Hepatocyte (in vitro differentiated cells): ENCODE results near the gene QARS1. TPM values are rescaled to one million over a fixed set of nuclear protein-coding genes. Genes with fewer than 3 reads are reported as not detected.

ENCODE experiments used
- DNase-seq: peaks from one replicate; pipeline ENCODE4 v3.0.0-alpha.2; 2016; ENCODE audit warnings: low spot score
- H2AFZ ChIP-seq: fragments of 200-600 bp; sonication (generic); 2 replicates; pipeline ENCODE4 v1.6.0; 2016; ENCODE audit warnings: antibody characterized with exemption, mild to moderate bottlenecking
- H3K27ac ChIP-seq: fragments of 200-600 bp; sonication (generic); 2 replicates; pipeline ENCODE4 v1.5.1; 2016; ENCODE audit warnings: mild to moderate bottlenecking
- H3K27me3 ChIP-seq: fragments of 200-600 bp; sonication (generic); 2 replicates; pipeline ENCODE4 v1.6.1; 2016
- H3K36me3 ChIP-seq: fragments of 200-600 bp; sonication (generic); replicated peaks from 2 replicates; pipeline ENCODE4 v1.5.1; 2016; ENCODE audit warnings: low read depth; ENCODE audit not compliant: insufficient read depth
- H3K4me1 ChIP-seq: fragments of 200-600 bp; sonication (generic); 2 replicates; pipeline ENCODE4 v1.5.1; 2016; ENCODE audit warnings: mild to moderate bottlenecking, moderate library complexity; ENCODE audit not compliant: insufficient read depth
- H3K4me2 ChIP-seq: fragments of 200-600 bp; sonication (generic); 2 replicates; pipeline ENCODE4 v1.6.0; 2016
- H3K4me3 ChIP-seq: fragments of 200-600 bp; sonication (generic); 2 replicates; pipeline ENCODE4 v1.5.1; 2016; ENCODE audit warnings: mild to moderate bottlenecking
- H3K79me2 ChIP-seq: fragments of 200-600 bp; sonication (generic); 2 replicates; pipeline ENCODE4 v1.6.0; 2017; ENCODE audit warnings: mild to moderate bottlenecking
- H3K9me2 ChIP-seq: fragments of 200-600 bp; sonication (generic); replicated peaks from 2 replicates; pipeline ENCODE4 v1.6.0; 2017; ENCODE audit warnings: mild to moderate bottlenecking; ENCODE audit not compliant: insufficient read depth
- H3K9me3 ChIP-seq: fragments of 200-600 bp; sonication (generic); 2 replicates; pipeline ENCODE4 v1.5.1; 2016; ENCODE audit warnings: low read depth, mild to moderate bottlenecking
- H4K20me1 ChIP-seq: fragments of 200-600 bp; sonication (generic); 2 replicates; pipeline ENCODE4 v1.6.0; 2016; ENCODE audit warnings: mild to moderate bottlenecking; ENCODE audit not compliant: insufficient read depth, poor library complexity, severe bottlenecking
- CTCF ChIP-seq: fragments of 200-600 bp; sonication (generic); IDR thresholded peaks from 2 replicates; pipeline ENCODE4 v1.5.1; 2016; ENCODE audit warnings: antibody characterized with exemption, mild to moderate bottlenecking; ENCODE audit not compliant: poor library complexity
- EZH2 ChIP-seq: fragments of 200-600 bp; sonication (generic); IDR thresholded peaks from 2 replicates; pipeline ENCODE4 v1.6.1; 2016; ENCODE audit warnings: antibody characterized with exemption, mild to moderate bottlenecking, borderline replicate concordance
- EZH2phosphoT487 ChIP-seq: fragments of 200-600 bp; sonication (generic); IDR thresholded peaks from one replicate; pipeline ENCODE4 v1.6.1; 2018; ENCODE audit warnings: antibody characterized with exemption, mild to moderate bottlenecking, low read depth, moderate library complexity; ENCODE audit not compliant: unreplicated experiment, severe bottlenecking
- WGBS: methylation state at CpG from one replicate; pipeline ENCODE4 v1.1.6; 2016; ENCODE audit warnings: low lambda C conversion rate; ENCODE audit errors: missing lambda C conversion rate; 5-methylcytosine and 5-hydroxymethylcytosine counted together
- polyA plus RNA-seq: library from polyadenylated mRNA; unstranded; fragments of >200 nt; fragmentation: Nextera tagmentation; extraction: Ambion mirVana; gene quantifications from 2 replicates; pipeline ENCODE4 v1.2.1, GENCODE V29; 2016
- total RNA-seq: library from RNA; depleted of rRNA; stranded (reverse); fragments of >200 nt; gene quantifications from 2 replicates; pipeline ENCODE4 v1.2.3, GENCODE V29; 2014

QARS1 gene
- total and polyA plus RNA-seq, 2 experiments from 2014 or later = 104 to 206 TPM

- H3K4me2 ChIP-seq = no peak overlapping the region
- H3K27ac ChIP-seq = no peak overlapping the region
- 98% methylated on average over 7 of the region's 7 CpGs for WGBS
- no peak overlapping the region for H3K4me3 ChIP-seq
- no peak for DNase-seq
- no peaks in the 10 kb centered on the region for H3K27me3 ChIP-seq
- no peak overlapping the region for H2AFZ ChIP-seq
- no peaks in the 10 kb centered on the region for H3K9me3 ChIP-seq
- peaks cover 10% of the 10 kb centered on the region for H3K79me2 ChIP-seq
- H3K4me1 ChIP-seq = peaks cover 8% of the 10 kb centered on the region
- H3K9me2 ChIP-seq = no peaks in the 10 kb centered on the region
- no peak for TF ChIP-seq CTCF
- no peak for TF ChIP-seq EZH2
- TF ChIP-seq EZH2phosphoT487 = no peak
- no peaks in the 10 kb centered on the region for H4K20me1 ChIP-seq
- no peaks in the 10 kb centered on the region for H3K36me3 ChIP-seq
These were observed 19.6 kb upstream of the QARS1 start for GRCh38 chr3:49124203-49124602.

GRCh38 chr3:49123687-49124086 is 19.1 kb upstream of the QARS1 start:
- no peak overlapping the region for H3K27ac ChIP-seq
- H3K79me2 ChIP-seq = peaks cover 15% of the 10 kb centered on the region
- H3K9me2 ChIP-seq = no peaks in the 10 kb centered on the region
- H3K4me3 ChIP-seq = no peak overlapping the region
- peaks cover 9% of the 10 kb centered on the region for H3K4me1 ChIP-seq
- H4K20me1 ChIP-seq = no peaks in the 10 kb centered on the region
- TF ChIP-seq CTCF (no peak), EZH2phosphoT487 (no peak), EZH2 (no peak)
- H3K36me3 ChIP-seq = no peaks in the 10 kb centered on the region
- no peaks in the 10 kb centered on the region for H3K9me3 ChIP-seq
- H3K4me2 ChIP-seq = no peak overlapping the region
- no peak for DNase-seq
- H2AFZ ChIP-seq = no peak overlapping the region
- WGBS = 98% methylated on average over 17 of the region's 17 CpGs
- no peaks in the 10 kb centered on the region for H3K27me3 ChIP-seq

GRCh38 chr3:49122886-49123545 is 18.5 kb upstream of the QARS1 start:
- DNase-seq = no peak
- Histone ChIP-seq H4K20me1 (no peaks in the 10 kb centered on the region), H3K36me3 (no peaks in the 10 kb centered on the region)

More at GRCh38 chr3:49122886-49123545, 18.5 kb upstream of the QARS1 start:
- no peak overlapping the region for H3K4me3 ChIP-seq
- H3K9me2 ChIP-seq = no peaks in the 10 kb centered on the region
- H3K4me2 ChIP-seq = no peak overlapping the region
- peaks cover 20% of the 10 kb centered on the region for H3K79me2 ChIP-seq
- H3K27ac ChIP-seq = no peak overlapping the region
- no peaks in the 10 kb centered on the region for H3K27me3 ChIP-seq
- H2AFZ ChIP-seq = no peak overlapping the region
- H3K4me1 ChIP-seq = peaks cover 9% of the 10 kb centered on the region
- no peak for TF ChIP-seq EZH2phosphoT487
- TF ChIP-seq CTCF = no peak
- TF ChIP-seq EZH2 = no peak
- whole genome bisulfite sequencing = 94% methylated on average over 17 of the region's 17 CpGs
- no peaks in the 10 kb centered on the region for H3K9me3 ChIP-seq
